ENCODE data around the gene TAF4. TPM values are rescaled to one million over a fixed set of nuclear protein-coding genes. Genes with fewer than 3 reads are reported as not detected.

TAF4 gene
- total RNA-seq, 1 donor from 2014 or later: 166 TPM

GRCh38 chr20:62052842-62053464 lies 12.7 kb downstream of the TAF4 start:
- no peaks in the 10 kb centered on the region for H3K27me3 ChIP-seq
- TF ChIP-seq, protein P1, sequence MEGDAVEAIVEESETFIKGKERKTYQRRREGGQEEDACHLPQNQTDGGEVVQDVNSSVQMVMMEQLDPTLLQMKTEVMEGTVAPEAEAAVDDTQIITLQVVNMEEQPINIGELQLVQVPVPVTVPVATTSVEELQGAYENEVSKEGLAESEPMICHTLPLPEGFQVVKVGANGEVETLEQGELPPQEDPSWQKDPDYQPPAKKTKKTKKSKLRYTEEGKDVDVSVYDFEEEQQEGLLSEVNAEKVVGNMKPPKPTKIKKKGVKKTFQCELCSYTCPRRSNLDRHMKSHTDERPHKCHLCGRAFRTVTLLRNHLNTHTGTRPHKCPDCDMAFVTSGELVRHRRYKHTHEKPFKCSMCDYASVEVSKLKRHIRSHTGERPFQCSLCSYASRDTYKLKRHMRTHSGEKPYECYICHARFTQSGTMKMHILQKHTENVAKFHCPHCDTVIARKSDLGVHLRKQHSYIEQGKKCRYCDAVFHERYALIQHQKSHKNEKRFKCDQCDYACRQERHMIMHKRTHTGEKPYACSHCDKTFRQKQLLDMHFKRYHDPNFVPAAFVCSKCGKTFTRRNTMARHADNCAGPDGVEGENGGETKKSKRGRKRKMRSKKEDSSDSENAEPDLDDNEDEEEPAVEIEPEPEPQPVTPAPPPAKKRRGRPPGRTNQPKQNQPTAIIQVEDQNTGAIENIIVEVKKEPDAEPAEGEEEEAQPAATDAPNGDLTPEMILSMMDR (IDR thresholded peaks at IDR 0.05): no peak
- intact Hi-C loops (cut with DNase I): no loop called here
- H3K4me3 ChIP-seq: no peak overlapping the region
- no peak overlapping the region for H3K27ac ChIP-seq
- peak in 1 of 2 donors; percentile 47 for DNase-seq (ENCODE audit: low spot score in 2 of 2)
- H3K36me3 ChIP-seq: peaks cover 0 to 5% of the 10 kb centered on the region in 2 donors
- no peaks in the 10 kb centered on the region for H3K9me3 ChIP-seq
- H3K4me1 ChIP-seq: no peaks in the 10 kb centered on the region

GRCh38 chr20:62052336-62052841 lies 13.3 kb downstream of the TAF4 start:
- H3K4me3 ChIP-seq: no peak overlapping the region
- TF ChIP-seq, protein P1 (IDR thresholded peaks at IDR 0.05): no peak
- H3K4me1 ChIP-seq: no peaks in the 10 kb centered on the region
- H3K9me3 ChIP-seq: no peaks in the 10 kb centered on the region
- peak in 1 of 2 donors; percentile 35 for DNase-seq (ENCODE audit: low spot score in 2 of 2)
- H3K36me3 ChIP-seq: peaks cover 0 to 5% of the 10 kb centered on the region in 2 donors
- H3K27me3 ChIP-seq: no peaks in the 10 kb centered on the region
- H3K27ac ChIP-seq: no peak overlapping the region
- intact Hi-C loops (cut with DNase I): no loop called here

DNA sequence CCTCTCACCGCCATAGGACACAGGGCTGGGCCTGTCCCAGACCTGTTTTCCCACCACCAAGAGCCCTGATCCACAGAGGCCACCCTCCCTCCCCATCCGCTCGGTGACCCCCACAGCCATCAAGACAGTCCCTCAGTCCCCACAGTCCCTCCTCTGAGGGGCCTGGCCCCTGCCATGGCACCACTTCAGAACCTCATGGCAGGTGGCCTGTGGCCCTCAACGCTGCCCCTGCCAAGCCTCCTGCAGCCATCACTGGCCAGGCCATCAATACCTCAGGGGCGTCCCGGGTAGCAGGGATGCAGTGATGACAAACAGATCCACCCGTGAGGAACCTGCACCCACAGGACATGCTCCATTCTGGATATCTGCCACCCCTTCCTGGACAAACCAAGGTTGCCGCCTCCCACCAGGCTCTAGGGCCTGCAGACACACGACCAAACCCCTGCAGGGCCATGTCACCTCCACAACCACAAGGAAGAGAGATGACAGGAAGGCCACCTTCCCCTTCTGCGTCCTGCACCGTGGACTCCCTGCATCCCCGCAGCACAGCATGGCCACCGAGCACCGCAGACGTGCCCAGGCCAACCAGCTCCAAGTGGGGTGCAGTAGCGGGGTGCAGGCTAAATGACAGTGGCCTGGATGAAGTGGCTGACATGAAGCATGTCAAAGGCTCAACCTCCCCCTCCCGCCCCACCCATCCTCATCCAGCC lies 14.0 kb downstream of the TAF4 start:
- no peaks in the 10 kb centered on the region for H3K27me3 ChIP-seq
- H3K4me1 ChIP-seq: no peaks in the 10 kb centered on the region
- no peaks in the 10 kb centered on the region for H3K9me3 ChIP-seq
- TF ChIP-seq, protein P1 (IDR thresholded peaks at IDR 0.05): no peak
- intact Hi-C loops (cut with DNase I): no loop called here
- H3K36me3 ChIP-seq: peaks cover 0 to 5% of the 10 kb centered on the region in 2 donors
- no peak for DNase-seq (ENCODE audit: low spot score in 2 of 2)
- H3K4me3 ChIP-seq: no peak overlapping the region
- no peak overlapping the region for H3K27ac ChIP-seq

DNA sequence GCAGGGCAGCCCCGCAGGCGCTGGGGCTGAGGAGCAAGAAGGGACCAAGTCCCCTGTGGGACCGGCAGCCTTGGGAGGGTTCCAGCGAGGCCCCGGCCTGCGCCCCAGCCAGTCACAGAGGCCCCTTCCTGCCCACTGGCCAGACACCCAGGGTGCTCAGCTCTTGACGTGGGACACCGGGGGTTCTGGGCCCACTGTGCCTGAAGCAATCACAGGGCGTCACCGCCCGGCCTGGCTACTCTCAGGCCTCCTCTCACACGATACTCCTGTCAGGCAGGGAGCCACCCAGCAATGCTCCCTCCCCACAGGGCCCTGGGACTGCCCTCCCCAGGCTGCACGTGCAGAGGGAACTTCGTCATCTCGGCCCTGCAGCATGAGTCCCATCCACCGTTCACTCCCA lies 14.5 kb downstream of the TAF4 start:
- H3K27me3 ChIP-seq: no peaks in the 10 kb centered on the region
- peaks cover 0 to under 1% of the 10 kb centered on the region in 2 donors for H3K36me3 ChIP-seq
- no peaks in the 10 kb centered on the region for H3K9me3 ChIP-seq
- H3K4me3 ChIP-seq: no peak overlapping the region
- H3K4me1 ChIP-seq: no peaks in the 10 kb centered on the region
- H3K27ac ChIP-seq: no peak overlapping the region
- intact Hi-C loops (cut with DNase I): no loop called here
- DNase-seq (ENCODE audit: low spot score in 2 of 2): no peak
- TF ChIP-seq, protein P1 (IDR thresholded peaks at IDR 0.05): no peak

DNA sequence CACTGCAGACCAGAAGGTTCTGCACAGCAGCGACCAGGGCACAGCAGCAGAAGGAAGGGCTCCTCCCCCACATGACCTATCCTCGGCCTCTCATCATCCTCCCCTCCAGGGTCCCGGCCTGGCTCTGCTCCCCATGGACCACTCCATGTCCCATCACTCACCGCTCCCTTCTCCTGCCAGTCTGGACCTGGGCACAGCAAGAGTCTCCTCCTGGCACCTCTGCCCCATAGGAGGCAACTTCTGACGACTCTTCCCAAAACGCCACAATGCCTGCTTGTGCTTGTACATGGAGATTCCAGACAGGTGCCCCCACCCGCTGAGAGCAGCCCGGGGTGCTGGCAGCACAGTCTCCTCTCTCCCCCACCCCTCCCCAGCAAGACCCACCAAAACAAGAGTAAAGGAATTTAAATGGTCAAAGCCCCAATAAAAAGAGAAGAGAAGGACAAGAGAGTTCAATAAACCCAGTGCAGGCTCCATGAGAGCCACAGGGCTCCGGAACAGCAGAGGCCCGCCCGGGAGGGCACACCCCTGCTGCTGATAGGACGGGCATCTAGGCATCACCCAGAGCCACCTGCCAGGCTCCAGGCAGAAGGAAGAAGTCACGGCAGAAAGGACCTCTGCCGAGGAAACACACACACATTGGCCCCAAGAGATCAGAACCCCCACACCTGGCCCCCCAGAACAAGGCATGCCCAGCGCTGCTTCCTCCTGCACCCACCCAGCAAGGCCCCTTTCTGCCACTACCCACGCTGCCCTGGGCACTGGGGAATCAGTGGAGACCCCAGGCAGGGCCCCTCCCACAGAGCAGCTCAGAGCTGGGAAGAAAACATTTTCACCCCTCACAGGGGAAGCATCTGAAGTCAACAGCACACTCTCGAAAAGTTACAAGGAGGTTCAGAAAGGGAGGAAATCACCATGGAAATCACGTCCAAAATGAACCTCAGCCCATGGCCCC lies 15.2 kb downstream of the TAF4 start:
- no peak for DNase-seq (ENCODE audit: low spot score in 2 of 2)
- Histone ChIP-seq H3K9me3 (no peaks in the 10 kb centered on the region), H3K27me3 (no peaks in the 10 kb centered on the region), H3K4me1 (no peaks in the 10 kb centered on the region), H3K27ac (no peak overlapping the region), H3K36me3 (no peaks in the 10 kb centered on the region), H3K4me3 (no peak overlapping the region)
- TF ChIP-seq, protein P1 (IDR thresholded peaks at IDR 0.05): no peak
- intact Hi-C loops (cut with DNase I): no loop called here

Measured in ascending aorta (tissue), 2 donors.